Measurements from ENCODE around the gene WWTR1. TPM values are rescaled to one million over a fixed set of nuclear protein-coding genes. Genes with fewer than 3 reads are reported as not detected.

The WWTR1 gene
- total RNA-seq, 1 donor from 2014 or later = 34.4 TPM

DNA sequence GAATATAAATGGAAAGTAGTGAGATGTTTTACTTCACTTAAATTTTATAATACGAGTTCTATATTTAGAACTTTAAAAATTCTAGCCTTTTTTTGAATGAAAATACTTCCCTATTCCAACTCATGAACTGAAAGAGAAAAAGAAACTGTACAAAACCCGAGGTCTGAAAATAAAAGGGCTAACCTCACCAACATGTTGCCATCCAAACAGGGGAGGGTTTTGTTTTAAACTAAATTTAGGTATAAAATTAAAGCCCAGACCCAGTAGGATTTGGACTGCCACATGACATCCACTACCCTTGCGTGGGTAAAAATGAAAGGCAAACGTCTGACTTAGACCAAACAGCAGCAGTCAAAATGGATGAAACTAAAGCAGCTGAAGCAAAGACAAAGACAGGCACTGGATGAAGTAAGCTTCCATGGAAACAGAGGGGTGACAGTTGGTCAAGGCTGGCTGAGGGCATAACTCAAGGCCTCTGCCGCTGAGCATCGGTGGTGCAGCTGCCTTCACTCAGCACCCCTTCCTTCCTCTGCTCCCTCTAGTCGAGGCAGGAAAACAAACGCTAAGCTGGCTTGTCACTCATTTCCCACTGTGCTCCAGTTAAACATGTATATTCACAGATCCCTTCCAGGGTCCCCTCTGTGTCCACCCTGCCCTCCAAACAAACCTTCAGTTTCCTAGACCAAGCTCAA is 125.2 kb downstream of the WWTR1 start:
- no peaks in the 10 kb centered on the region for H3K36me3 ChIP-seq (ENCODE audit: control insufficient read depth in 3 of 3, insufficient read depth in 3 of 3, low read length in 3 of 3)
- no peak overlapping the region for H3K4me3 ChIP-seq (ENCODE audit: low read length in 3 of 3)
- no peak overlapping the region for H3K9ac ChIP-seq (ENCODE audit: low read depth in 1 of 3, low read length in 3 of 3)
- no peaks in the 10 kb centered on the region for H3K27me3 ChIP-seq (ENCODE audit: control insufficient read depth in 3 of 3, insufficient read depth in 3 of 3, low read length in 3 of 3)
- H3K9me3 ChIP-seq (ENCODE audit: control insufficient read depth in 3 of 3, low read length in 3 of 3) = no peaks in the 10 kb centered on the region
- H3K4me1 ChIP-seq (ENCODE audit: control insufficient read depth in 3 of 3, insufficient read depth in 3 of 3, low read length in 3 of 3) = peaks cover 18 to 34% (median 31%) of the 10 kb centered on the region in 3 donors
- no peak overlapping the region for H3K27ac ChIP-seq (ENCODE audit: low read depth, low read length)

DNA sequence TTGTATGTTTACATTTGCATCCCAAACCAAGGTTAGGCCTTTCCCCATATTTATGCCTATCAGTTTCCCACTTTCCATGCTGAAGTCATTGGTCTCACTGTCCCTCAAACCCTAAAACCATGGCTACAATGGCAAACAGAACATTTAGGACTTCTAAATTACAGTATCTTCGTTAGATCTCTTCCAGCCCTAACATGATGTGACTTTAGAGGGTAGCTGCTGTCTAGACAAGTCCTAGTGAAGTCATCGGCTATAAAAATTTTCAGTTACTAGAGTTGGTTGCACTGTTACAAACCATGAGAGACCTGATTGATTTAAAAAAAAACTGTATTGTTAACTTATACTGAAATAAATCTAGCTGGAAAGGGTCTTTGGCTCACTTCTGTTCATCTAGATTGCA is 128.7 kb downstream of the WWTR1 start:
- no peaks in the 10 kb centered on the region for H3K9me3 ChIP-seq (ENCODE audit: control insufficient read depth in 3 of 3, low read length in 3 of 3)
- no peak overlapping the region for H3K4me3 ChIP-seq (ENCODE audit: low read length in 3 of 3)
- H3K4me1 ChIP-seq (ENCODE audit: control insufficient read depth in 3 of 3, insufficient read depth in 3 of 3, low read length in 3 of 3) = peaks cover 7 to 11% (median 7%) of the 10 kb centered on the region in 3 donors
- no peaks in the 10 kb centered on the region for H3K27me3 ChIP-seq (ENCODE audit: control insufficient read depth in 3 of 3, insufficient read depth in 3 of 3, low read length in 3 of 3)
- H3K9ac ChIP-seq (ENCODE audit: low read depth in 1 of 3, low read length in 3 of 3) = no peak overlapping the region
- H3K27ac ChIP-seq (ENCODE audit: low read depth, low read length) = no peak overlapping the region
- H3K36me3 ChIP-seq (ENCODE audit: control insufficient read depth in 3 of 3, insufficient read depth in 3 of 3, low read length in 3 of 3) = peaks cover 3 to 9% (median 8%) of the 10 kb centered on the region in 3 donors

DNA sequence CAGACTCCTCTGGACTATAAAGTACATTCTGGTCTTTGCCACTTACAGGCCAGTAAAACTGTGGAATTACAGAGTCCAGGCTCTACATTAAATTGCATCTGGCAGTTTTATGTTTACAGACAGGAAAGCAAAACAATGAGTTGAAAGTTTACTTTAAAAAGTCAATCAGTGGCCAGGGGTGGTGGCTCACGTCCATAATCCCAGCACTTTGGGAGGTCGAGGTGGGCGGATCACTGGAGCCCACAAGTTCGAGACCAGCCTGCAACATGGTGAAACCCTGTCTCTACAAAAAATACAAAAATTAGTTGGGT is 129.5 kb downstream of the WWTR1 start:
- H3K9me3 ChIP-seq (ENCODE audit: control insufficient read depth in 3 of 3, low read length in 3 of 3) = no peaks in the 10 kb centered on the region
- H3K9ac ChIP-seq (ENCODE audit: low read depth in 1 of 3, low read length in 3 of 3) = no peak overlapping the region
- H3K27me3 ChIP-seq (ENCODE audit: control insufficient read depth in 3 of 3, insufficient read depth in 3 of 3, low read length in 3 of 3) = no peaks in the 10 kb centered on the region
- H3K36me3 ChIP-seq (ENCODE audit: control insufficient read depth in 3 of 3, insufficient read depth in 3 of 3, low read length in 3 of 3) = peaks cover 9 to 15% (median 15%) of the 10 kb centered on the region in 3 donors
- H3K4me3 ChIP-seq (ENCODE audit: low read length in 3 of 3) = no peak overlapping the region
- H3K4me1 ChIP-seq (ENCODE audit: control insufficient read depth in 3 of 3, insufficient read depth in 3 of 3, low read length in 3 of 3) = peaks cover 7 to 11% (median 7%) of the 10 kb centered on the region in 3 donors
- H3K27ac ChIP-seq (ENCODE audit: low read depth, low read length) = no peak overlapping the region

DNA sequence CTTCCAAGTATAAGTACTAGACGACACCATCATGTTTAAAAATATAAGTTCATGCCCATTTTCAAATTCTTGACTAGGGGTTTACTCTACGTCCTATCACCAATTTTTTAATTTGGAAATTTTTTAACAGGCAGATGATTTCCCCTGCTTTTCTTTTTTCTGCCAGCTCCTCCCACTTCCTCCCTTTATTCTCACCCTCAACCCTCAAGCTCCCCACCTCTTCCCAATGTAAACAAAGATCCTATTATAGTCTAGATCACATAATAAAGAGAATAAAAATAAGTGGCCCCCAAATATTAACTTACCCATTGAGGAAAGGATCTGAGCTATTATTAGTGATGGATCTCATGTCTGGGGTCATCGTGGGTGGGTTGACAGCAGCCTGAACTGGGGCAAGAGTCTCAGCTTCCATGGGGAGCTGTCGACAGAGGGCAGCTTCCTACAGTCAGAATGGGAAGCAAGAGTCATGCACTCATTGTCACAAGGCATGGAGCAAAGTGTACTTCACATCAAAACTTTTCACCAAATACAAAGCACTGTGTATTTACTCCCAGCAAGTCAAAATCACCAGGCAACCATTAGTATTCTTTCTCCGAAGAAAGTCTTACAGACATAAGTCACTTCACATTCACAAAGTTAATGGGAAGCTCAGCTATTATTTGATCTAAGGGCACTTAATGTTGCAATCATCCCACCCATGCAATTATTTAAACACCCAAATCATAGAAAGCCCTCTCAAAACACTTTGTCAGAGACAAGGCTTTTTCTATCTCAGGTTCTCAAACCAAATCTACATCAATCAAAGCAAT is 130.1 kb downstream of the WWTR1 start:
- no peaks in the 10 kb centered on the region for H3K27me3 ChIP-seq (ENCODE audit: control insufficient read depth in 3 of 3, insufficient read depth in 3 of 3, low read length in 3 of 3)
- H3K9ac ChIP-seq (ENCODE audit: low read depth in 1 of 3, low read length in 3 of 3) = no peak overlapping the region
- H3K36me3 ChIP-seq (ENCODE audit: control insufficient read depth in 3 of 3, insufficient read depth in 3 of 3, low read length in 3 of 3) = peaks cover 9 to 15% (median 15%) of the 10 kb centered on the region in 3 donors
- no peak overlapping the region for H3K27ac ChIP-seq (ENCODE audit: low read depth, low read length)
- no peaks in the 10 kb centered on the region for H3K9me3 ChIP-seq (ENCODE audit: control insufficient read depth in 3 of 3, low read length in 3 of 3)
- no peak overlapping the region for H3K4me3 ChIP-seq (ENCODE audit: low read length in 3 of 3)
- peaks cover 2 to 11% (median 5%) of the 10 kb centered on the region in 3 donors for H3K4me1 ChIP-seq (ENCODE audit: control insufficient read depth in 3 of 3, insufficient read depth in 3 of 3, low read length in 3 of 3)

DNA sequence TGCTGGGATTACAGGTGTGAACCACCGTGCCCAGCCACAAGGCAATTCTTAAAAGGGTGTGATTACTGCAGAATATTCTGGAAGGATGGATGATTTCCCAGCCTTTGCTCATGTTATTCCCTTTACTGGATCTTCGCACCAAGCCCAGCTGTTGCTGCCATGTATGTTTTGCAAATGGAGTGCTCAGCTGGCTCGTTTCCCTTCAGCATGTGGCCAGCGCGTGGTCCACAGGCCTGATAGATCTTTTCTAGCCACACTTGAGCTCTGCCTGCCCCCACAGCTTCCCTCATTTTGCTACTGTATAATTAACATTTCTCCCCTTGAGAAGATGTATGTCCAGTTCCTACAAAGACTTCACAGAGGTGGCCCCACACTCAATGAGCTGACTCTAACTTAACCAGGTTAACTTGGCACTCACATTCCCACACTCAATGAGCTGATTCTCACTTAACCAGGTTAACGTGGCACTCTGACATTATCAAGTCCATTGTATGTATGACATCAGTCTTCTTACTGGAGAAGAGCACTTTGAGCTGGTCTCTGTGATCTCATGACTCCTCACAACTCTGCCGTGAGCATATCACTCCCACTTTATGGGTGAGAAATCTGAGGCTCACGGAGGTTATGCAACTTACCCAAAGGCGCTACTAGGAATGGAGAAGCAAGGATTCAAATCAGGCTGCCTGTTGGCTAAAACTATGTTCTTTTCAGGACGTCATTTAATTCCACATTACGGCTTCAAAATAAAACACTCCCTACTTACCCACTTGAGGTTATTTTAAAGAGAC is 134.1 kb downstream of the WWTR1 start:
- no peak overlapping the region for H3K9ac ChIP-seq (ENCODE audit: low read depth in 1 of 3, low read length in 3 of 3)
- H3K27ac ChIP-seq (ENCODE audit: low read depth, low read length) = no peak overlapping the region
- H3K4me3 ChIP-seq (ENCODE audit: low read length in 3 of 3) = no peak overlapping the region
- H3K9me3 ChIP-seq (ENCODE audit: control insufficient read depth in 3 of 3, low read length in 3 of 3) = no peaks in the 10 kb centered on the region
- peaks cover 0 to 8% (median 3%) of the 10 kb centered on the region in 3 donors for H3K4me1 ChIP-seq (ENCODE audit: control insufficient read depth in 3 of 3, insufficient read depth in 3 of 3, low read length in 3 of 3)
- H3K36me3 ChIP-seq (ENCODE audit: control insufficient read depth in 3 of 3, insufficient read depth in 3 of 3, low read length in 3 of 3) = peaks cover 9 to 28% (median 15%) of the 10 kb centered on the region in 3 donors
- H3K27me3 ChIP-seq (ENCODE audit: control insufficient read depth in 3 of 3, insufficient read depth in 3 of 3, low read length in 3 of 3) = no peaks in the 10 kb centered on the region

DNA sequence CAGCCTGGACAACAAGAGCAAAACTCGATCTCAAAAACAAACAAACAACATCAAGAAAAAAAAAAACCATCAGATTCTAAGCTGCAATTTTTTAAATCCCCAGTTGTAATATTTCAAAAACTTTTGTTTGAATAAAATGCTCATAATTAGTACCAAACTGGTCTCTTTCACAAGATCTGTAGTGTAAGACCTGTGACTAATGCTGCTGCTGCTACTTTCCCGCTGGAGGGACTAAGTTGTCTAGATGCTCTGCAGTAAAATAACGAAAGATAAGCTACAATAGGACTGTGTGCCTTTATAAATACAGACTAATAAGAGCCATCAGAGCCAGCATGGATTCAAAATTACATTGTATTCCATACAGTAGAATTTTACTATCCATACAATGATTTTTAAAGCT is 137.9 kb downstream of the WWTR1 start:
- H3K9me3 ChIP-seq (ENCODE audit: control insufficient read depth in 3 of 3, low read length in 3 of 3) = no peaks in the 10 kb centered on the region
- peaks cover 9 to 23% (median 12%) of the 10 kb centered on the region in 3 donors for H3K36me3 ChIP-seq (ENCODE audit: control insufficient read depth in 3 of 3, insufficient read depth in 3 of 3, low read length in 3 of 3)
- no peak overlapping the region for H3K27ac ChIP-seq (ENCODE audit: low read depth, low read length)
- H3K27me3 ChIP-seq (ENCODE audit: control insufficient read depth in 3 of 3, insufficient read depth in 3 of 3, low read length in 3 of 3) = no peaks in the 10 kb centered on the region
- H3K4me1 ChIP-seq (ENCODE audit: control insufficient read depth in 3 of 3, insufficient read depth in 3 of 3, low read length in 3 of 3) = no peaks in the 10 kb centered on the region
- no peak overlapping the region for H3K9ac ChIP-seq (ENCODE audit: low read depth in 1 of 3, low read length in 3 of 3)
- no peak overlapping the region for H3K4me3 ChIP-seq (ENCODE audit: low read length in 3 of 3)

DNA sequence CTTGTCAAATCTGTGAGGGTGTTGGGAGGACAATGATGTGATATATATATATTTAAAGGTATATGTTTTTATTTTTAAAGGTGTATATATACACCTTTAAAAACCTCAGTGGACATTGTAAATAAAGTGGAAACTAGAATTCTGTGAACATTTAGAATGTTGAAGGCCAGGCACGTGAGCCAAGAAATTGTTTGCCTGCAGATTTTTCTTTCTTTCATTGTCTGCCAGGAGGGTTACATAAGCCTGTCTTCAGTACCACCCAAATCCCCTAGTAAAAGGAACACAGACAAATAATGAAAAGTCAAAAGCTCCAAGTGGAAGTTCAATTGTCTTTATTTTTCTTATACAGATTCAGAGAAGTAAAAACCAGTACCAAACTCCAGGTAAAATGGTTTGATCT is 140.9 kb downstream of the WWTR1 start:
- H3K4me3 ChIP-seq (ENCODE audit: low read length in 3 of 3) = no peak overlapping the region

DNA sequence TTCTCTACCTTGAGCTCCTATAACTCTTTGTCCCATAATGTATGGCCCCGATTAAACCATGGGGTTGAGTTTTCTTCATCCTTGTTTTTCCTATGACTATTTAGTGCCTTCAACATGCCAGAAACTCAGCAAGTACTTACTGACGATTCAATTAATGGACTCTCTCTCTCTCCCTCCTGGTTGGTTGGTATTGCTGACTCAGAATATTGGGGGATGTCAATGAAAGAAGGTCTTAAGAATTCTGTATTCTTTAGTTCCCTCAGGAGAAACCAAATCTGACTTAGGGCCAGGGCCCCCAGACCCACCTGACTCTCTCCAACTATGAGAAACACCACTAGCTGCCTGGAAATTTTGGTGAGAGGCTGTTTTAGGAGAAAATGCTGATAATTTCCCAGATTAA is 142.6 kb downstream of the WWTR1 start:
- Histone ChIP-seq H3K36me3 (ENCODE audit: control insufficient read depth in 3 of 3, insufficient read depth in 3 of 3, low read length in 3 of 3) (peaks cover 0 to 7% (median 3%) of the 10 kb centered on the region in 3 donors), H3K4me1 (ENCODE audit: control insufficient read depth in 3 of 3, insufficient read depth in 3 of 3, low read length in 3 of 3) (peaks cover 0 to 3% (median 0%) of the 10 kb centered on the region in 3 donors), H3K27me3 (ENCODE audit: control insufficient read depth in 3 of 3, insufficient read depth in 3 of 3, low read length in 3 of 3) (no peaks in the 10 kb centered on the region), H3K9ac (ENCODE audit: low read depth in 1 of 3, low read length in 3 of 3) (no peak overlapping the region), H3K27ac (ENCODE audit: low read depth, low read length) (no peak overlapping the region), H3K4me3 (ENCODE audit: low read length in 3 of 3) (no peak overlapping the region), H3K9me3 (ENCODE audit: control insufficient read depth in 3 of 3, low read length in 3 of 3) (no peaks in the 10 kb centered on the region)

More for the DNA sequence above, 140.9 kb downstream of the WWTR1 start:
- Histone ChIP-seq H3K27me3 (ENCODE audit: control insufficient read depth in 3 of 3, insufficient read depth in 3 of 3, low read length in 3 of 3) (no peaks in the 10 kb centered on the region), H3K4me1 (ENCODE audit: control insufficient read depth in 3 of 3, insufficient read depth in 3 of 3, low read length in 3 of 3) (peaks cover 0 to 3% (median 0%) of the 10 kb centered on the region in 3 donors), H3K9ac (ENCODE audit: low read depth in 1 of 3, low read length in 3 of 3) (no peak overlapping the region), H3K9me3 (ENCODE audit: control insufficient read depth in 3 of 3, low read length in 3 of 3) (no peaks in the 10 kb centered on the region), H3K27ac (ENCODE audit: low read depth, low read length) (no peak overlapping the region), H3K36me3 (ENCODE audit: control insufficient read depth in 3 of 3, insufficient read depth in 3 of 3, low read length in 3 of 3) (peaks cover 0 to 13% (median 3%) of the 10 kb centered on the region in 3 donors)

DNA sequence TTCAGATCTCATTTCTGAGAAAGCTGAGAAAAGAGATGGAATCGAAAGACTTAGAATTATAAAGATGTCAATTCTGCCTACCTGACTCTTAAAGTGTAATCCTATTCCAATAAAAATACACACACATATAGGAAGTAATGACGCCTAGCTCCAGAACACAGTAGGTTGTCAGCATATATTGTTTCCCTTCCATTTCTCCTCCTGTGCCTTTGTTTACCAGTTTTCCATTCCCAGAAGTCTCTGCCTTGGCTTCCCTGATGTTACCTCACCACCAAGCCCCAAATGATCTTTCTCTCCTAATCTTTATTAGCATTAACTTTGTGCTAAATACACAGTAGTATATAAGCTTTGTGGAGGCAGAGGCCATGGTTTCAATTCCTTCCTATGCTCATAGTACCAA is 143.4 kb downstream of the WWTR1 start:
- no peak overlapping the region for H3K9ac ChIP-seq (ENCODE audit: low read depth in 1 of 3, low read length in 3 of 3)
- no peak overlapping the region for H3K27ac ChIP-seq (ENCODE audit: low read depth, low read length)
- no peak overlapping the region for H3K4me3 ChIP-seq (ENCODE audit: low read length in 3 of 3)

More for the DNA sequence above, 143.4 kb downstream of the WWTR1 start:
- Histone ChIP-seq H3K4me1 (ENCODE audit: control insufficient read depth in 3 of 3, insufficient read depth in 3 of 3, low read length in 3 of 3) (peaks cover 0 to 3% (median 0%) of the 10 kb centered on the region in 3 donors), H3K27me3 (ENCODE audit: control insufficient read depth in 3 of 3, insufficient read depth in 3 of 3, low read length in 3 of 3) (no peaks in the 10 kb centered on the region), H3K9me3 (ENCODE audit: control insufficient read depth in 3 of 3, low read length in 3 of 3) (no peaks in the 10 kb centered on the region), H3K36me3 (ENCODE audit: control insufficient read depth in 3 of 3, insufficient read depth in 3 of 3, low read length in 3 of 3) (peaks cover 0 to 3% (median 3%) of the 10 kb centered on the region in 3 donors)
